PC-9 (cell line): ENCODE data around the gene ARNT2. TPM values are rescaled to one million over a fixed set of nuclear protein-coding genes. Genes with fewer than 3 reads are reported as not detected.
"Not testable (repeated sequence)": the region's sequence is repeated elsewhere in the genome, so short reads cannot be mapped to it uniquely, and the experiment has no call there.

ENCODE experiments used
- BruUV-seq: library from RNA; stranded (reverse); fragments of 400-500 nt; replicated peaks from 2 replicates; lab custom pipeline; 2021; lab: Mats Ljungman, UMichigan
- CTCF ChIA-PET: fragments of 300-600 bp; sonication (Branson Sonifier 250); formaldehyde crosslinking; loops from one replicate; lab custom pipeline; 2022; ENCODE audit warnings: antibody characterized with exemption; lab: Charles Lee
- POLR2A ChIA-PET: fragments of 300-600 bp; sonication (Branson Sonifier 250); formaldehyde crosslinking; loops from one replicate; lab custom pipeline; 2022; ENCODE audit warnings: antibody characterized with exemption; ENCODE audit not compliant: unreplicated experiment; lab: Charles Lee
- DNase-seq, 2 experiments: peaks; one replicate each; pipeline versions ENCODE4 v3.0.0 to v3.0.0-alpha.2; 2015 to 2022; ENCODE audit warnings: mixed read lengths in 1 of 2
- H2AFZ ChIP-seq: fragments of 200-600 bp; sonication (generic); 2 replicates; pipeline ENCODE4 v1.8.1; 2017; ENCODE audit warnings: antibody characterized with exemption
- H3F3A ChIP-seq: fragments of 200-600 bp; sonication (generic); 2 replicates; pipeline ENCODE4 v1.8.1; 2017; ENCODE audit warnings: antibody characterized with exemption, mild to moderate bottlenecking, low read depth; ENCODE audit not compliant: insufficient read depth
- H3K27ac ChIP-seq: fragments of 200-600 bp; sonication (generic); 2 replicates; pipeline ENCODE4 v1.6.1; 2016; ENCODE audit warnings: mixed run types
- H3K27me3 ChIP-seq: fragments of 200-600 bp; sonication (generic); 2 replicates; pipeline ENCODE4 v1.6.1; 2016; ENCODE audit warnings: low read depth, mixed run types; ENCODE audit not compliant: insufficient read depth
- H3K36me3 ChIP-seq: fragments of 200-600 bp; sonication (generic); 2 replicates; pipeline ENCODE4 v1.6.1; 2016; ENCODE audit warnings: low read depth, mixed run types
- H3K4me1 ChIP-seq: fragments of 200-600 bp; sonication (generic); replicated peaks from 2 replicates; pipeline ENCODE4 v1.6.1; 2016; ENCODE audit warnings: mixed run types; ENCODE audit not compliant: insufficient read depth
- H3K4me2 ChIP-seq: fragments of 200-600 bp; sonication (generic); 2 replicates; pipeline ENCODE4 v1.6.1; 2017; ENCODE audit warnings: mixed run types
- H3K4me3 ChIP-seq: fragments of 200-600 bp; sonication (generic); 2 replicates; pipeline ENCODE4 v1.6.1; 2016; ENCODE audit warnings: mixed run types
- H3K79me2 ChIP-seq: fragments of 200-600 bp; sonication (generic); 2 replicates; pipeline ENCODE4 v1.6.1; 2017; ENCODE audit warnings: low read depth, mixed run types
- H3K9me2 ChIP-seq: fragments of 200-600 bp; sonication (generic); 2 replicates; pipeline ENCODE4 v1.8.1; 2017; ENCODE audit warnings: mild to moderate bottlenecking; ENCODE audit not compliant: insufficient read depth
- H3K9me3 ChIP-seq: fragments of 200-600 bp; sonication (generic); 2 replicates; pipeline ENCODE4 v1.8.1; 2016; ENCODE audit warnings: low read depth; ENCODE audit not compliant: insufficient read depth
- H4K20me1 ChIP-seq: fragments of 200-600 bp; sonication (generic); 2 replicates; pipeline ENCODE4 v1.8.1; 2017; ENCODE audit not compliant: insufficient read depth
- EZH2 ChIP-seq: fragments of 200-600 bp; sonication (generic); IDR thresholded peaks from 2 replicates; pipeline ENCODE4 v1.8.0; 2017; ENCODE audit warnings: antibody characterized with exemption, low read depth
- intact Hi-C: fragments of 100-400 bp; cut with micrococcal nuclease; formaldehyde crosslinking; loops from one replicate; pipeline ENCODE4 v1.10.0; 2022; ENCODE audit not compliant: unreplicated experiment
- total RNA-seq: library from RNA; stranded (reverse); gene quantifications from 2 replicates; pipeline ENCODE4 v1.2.3, GENCODE V29; 2021
- TF ChIP-seq, protein P1 (sequence below): fragments of 200-600 bp; sonication (generic); conservative IDR thresholded peaks from 2 replicates; pipeline ENCODE4 v1.6.1; 2017; ENCODE audit warnings: mixed run types, antibody characterized with exemption, mild to moderate bottlenecking, moderate library complexity

ARNT2 gene
- total RNA-seq, 1 experiment from 2014 or later, result 4.3 TPM

DNA sequence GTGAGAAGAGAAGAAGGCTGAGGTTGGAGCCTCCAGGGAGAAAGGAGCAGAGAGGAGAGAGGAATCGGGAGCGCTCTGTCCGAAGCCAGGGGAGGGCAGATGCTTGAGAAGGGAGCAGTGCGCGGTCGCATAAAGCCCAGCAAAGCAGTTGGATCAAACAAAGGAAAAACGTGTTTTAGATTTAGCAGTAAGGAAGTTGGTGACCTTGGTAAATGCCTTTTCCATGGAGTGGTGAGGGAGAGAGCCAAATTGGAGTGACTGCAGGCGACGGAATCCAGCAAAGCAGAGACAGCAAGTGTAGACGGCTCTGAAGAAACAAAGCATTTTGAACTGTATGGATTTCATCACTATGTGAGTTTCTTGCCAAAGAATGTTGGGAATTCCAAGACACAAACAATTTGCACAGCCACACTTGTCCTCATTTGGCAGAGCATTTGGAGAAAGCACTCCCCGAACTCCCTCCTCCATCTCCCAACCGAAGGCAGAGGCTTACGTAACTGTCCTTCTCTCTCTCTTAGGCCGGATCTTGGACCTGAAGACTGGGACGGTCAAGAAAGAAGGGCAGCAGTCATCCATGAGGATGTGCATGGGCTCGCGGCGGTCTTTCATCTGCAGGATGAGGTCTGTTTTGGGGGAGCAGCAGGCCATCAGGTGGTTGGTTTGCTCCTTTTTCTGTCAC lies 103.6 kb downstream of the ARNT2 start:
- H2AFZ ChIP-seq, result no peak overlapping the region
- no peak overlapping the region for H3K4me2 ChIP-seq
- DNase-seq, result no peak

DNA sequence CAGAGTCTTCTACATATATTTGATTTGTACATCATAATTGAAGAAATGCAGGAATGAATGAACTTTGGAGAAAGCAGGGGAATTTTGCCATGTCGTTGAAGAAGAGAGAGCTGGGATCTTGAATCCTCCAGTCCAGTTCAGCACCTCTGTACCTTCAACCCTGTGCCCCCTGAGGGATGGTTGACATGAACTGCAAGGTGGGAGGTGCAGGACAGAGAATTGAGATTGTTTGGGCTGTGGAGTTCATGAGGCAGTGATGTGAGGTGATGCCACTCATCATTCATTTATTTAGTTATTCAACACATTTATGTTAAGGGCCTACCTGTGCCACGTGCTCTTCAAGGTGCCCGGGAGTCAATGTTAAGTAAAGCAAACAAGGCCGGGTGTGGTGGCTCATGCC lies 104.6 kb downstream of the ARNT2 start:
- H3K9me3 ChIP-seq, result no peaks in the 10 kb centered on the region
- BruUV-seq, result no TSS peak
- no peak overlapping the region for H2AFZ ChIP-seq
- DNase-seq, result no peak
- no peaks in the 10 kb centered on the region for H4K20me1 ChIP-seq
- TF ChIP-seq, protein P1, sequence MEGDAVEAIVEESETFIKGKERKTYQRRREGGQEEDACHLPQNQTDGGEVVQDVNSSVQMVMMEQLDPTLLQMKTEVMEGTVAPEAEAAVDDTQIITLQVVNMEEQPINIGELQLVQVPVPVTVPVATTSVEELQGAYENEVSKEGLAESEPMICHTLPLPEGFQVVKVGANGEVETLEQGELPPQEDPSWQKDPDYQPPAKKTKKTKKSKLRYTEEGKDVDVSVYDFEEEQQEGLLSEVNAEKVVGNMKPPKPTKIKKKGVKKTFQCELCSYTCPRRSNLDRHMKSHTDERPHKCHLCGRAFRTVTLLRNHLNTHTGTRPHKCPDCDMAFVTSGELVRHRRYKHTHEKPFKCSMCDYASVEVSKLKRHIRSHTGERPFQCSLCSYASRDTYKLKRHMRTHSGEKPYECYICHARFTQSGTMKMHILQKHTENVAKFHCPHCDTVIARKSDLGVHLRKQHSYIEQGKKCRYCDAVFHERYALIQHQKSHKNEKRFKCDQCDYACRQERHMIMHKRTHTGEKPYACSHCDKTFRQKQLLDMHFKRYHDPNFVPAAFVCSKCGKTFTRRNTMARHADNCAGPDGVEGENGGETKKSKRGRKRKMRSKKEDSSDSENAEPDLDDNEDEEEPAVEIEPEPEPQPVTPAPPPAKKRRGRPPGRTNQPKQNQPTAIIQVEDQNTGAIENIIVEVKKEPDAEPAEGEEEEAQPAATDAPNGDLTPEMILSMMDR, result no peak
- TF ChIP-seq EZH2, result no peak
- H3K79me2 ChIP-seq, result no peaks in the 10 kb centered on the region
- no peaks in the 10 kb centered on the region for H3K9me2 ChIP-seq
- no peaks in the 10 kb centered on the region for H3K36me3 ChIP-seq
- no peak overlapping the region for H3K4me2 ChIP-seq
- ChIA-PET CTCF (no interaction called here), POLR2A (no interaction called here)
- no peak overlapping the region for H3K4me3 ChIP-seq
- no peaks in the 10 kb centered on the region for H3F3A ChIP-seq
- no peaks in the 10 kb centered on the region for H3K4me1 ChIP-seq
- intact Hi-C loops, result no loop called here
- no peak overlapping the region for H3K27ac ChIP-seq
- peaks cover 21% of the 10 kb centered on the region for H3K27me3 ChIP-seq

More for the DNA sequence above, 103.6 kb downstream of the ARNT2 start:
- intact Hi-C loops, result no loop called here
- Histone ChIP-seq H3K27ac (no peak overlapping the region), H3K27me3 (peaks cover 21% of the 10 kb centered on the region), H3K4me1 (no peaks in the 10 kb centered on the region), H3K79me2 (no peaks in the 10 kb centered on the region), H3K4me3 (no peak overlapping the region), H4K20me1 (no peaks in the 10 kb centered on the region), H3K9me3 (no peaks in the 10 kb centered on the region), H3K36me3 (no peaks in the 10 kb centered on the region), H3K9me2 (no peaks in the 10 kb centered on the region), H3F3A (no peaks in the 10 kb centered on the region)
- no peak for TF ChIP-seq EZH2
- TF ChIP-seq, protein P1, result no peak
- BruUV-seq, result no TSS peak
- ChIA-PET CTCF (no interaction called here), POLR2A (no interaction called here)

DNA sequence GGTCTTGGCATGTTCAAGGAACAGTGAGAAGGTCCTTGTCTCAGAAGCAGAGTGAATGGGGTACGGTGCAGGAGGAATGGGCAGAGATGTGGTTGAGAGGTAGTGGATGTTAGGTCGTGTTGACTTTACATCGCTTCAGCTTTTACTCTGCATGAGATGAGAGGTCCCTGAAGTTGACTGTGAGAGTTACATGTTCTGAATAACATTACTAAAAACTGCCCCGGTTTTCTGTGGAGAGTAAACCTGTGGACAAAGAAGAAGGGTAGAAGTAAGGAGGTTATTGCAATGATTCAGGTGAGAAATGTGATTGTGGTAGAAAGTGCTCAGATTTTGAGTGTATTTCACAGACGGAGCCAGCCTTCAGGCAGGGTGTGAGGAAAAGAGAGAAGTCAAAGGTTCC lies 105.6 kb downstream of the ARNT2 start:
- no peak for TF ChIP-seq EZH2
- TF ChIP-seq, protein P1, result no peak
- H3K27me3 ChIP-seq, result peaks cover 15% of the 10 kb centered on the region
- no peak overlapping the region for H2AFZ ChIP-seq
- no peak overlapping the region for H3K4me2 ChIP-seq
- H3F3A ChIP-seq, result no peaks in the 10 kb centered on the region
- H3K36me3 ChIP-seq, result no peaks in the 10 kb centered on the region
- no TSS peak for BruUV-seq
- H3K9me2 ChIP-seq, result no peaks in the 10 kb centered on the region
- H3K27ac ChIP-seq, result no peak overlapping the region
- H3K4me1 ChIP-seq, result no peaks in the 10 kb centered on the region
- H3K9me3 ChIP-seq, result no peaks in the 10 kb centered on the region
- intact Hi-C loops, result loop anchor here (5.0 kb wide), 1 partner anchor 52 kb away; no protein-coding TSS in a partner anchor
- DNase-seq, result no peak
- ChIA-PET CTCF (no interaction called here), POLR2A (no interaction called here)
- no peaks in the 10 kb centered on the region for H4K20me1 ChIP-seq
- no peaks in the 10 kb centered on the region for H3K79me2 ChIP-seq
- no peak overlapping the region for H3K4me3 ChIP-seq

DNA sequence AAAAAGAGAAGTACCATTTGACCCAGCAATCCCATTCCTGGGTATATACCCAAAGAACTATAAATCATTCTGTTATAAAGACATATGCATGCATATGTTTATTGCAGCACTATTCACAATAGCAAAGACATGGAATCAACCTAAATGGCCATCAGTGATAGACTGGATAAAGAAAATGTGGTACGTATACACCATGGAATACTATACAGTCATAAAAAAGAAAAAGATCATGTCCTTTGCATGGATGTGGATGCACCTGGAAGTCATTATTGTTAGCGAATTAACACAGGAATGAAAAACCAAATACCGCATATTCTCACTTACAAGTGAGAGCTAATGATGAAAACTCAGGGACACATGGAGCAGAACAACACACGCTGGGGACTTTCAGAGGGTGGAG lies 106.8 kb downstream of the ARNT2 start:
- H3K4me3 ChIP-seq, H4K20me1 ChIP-seq, H3K36me3 ChIP-seq, POLR2A ChIA-PET, H3K9me3 ChIP-seq, H3K79me2 ChIP-seq, H3K4me1 ChIP-seq, H2AFZ ChIP-seq, BruUV-seq, H3K9me2 ChIP-seq, H3K4me2 ChIP-seq, H3K27ac ChIP-seq, CTCF ChIA-PET, DNase-seq, H3F3A ChIP-seq: not testable (repeated sequence)
- intact Hi-C loops, result loop anchor here (5.0 kb wide), 1 partner anchor 54 kb away; no protein-coding TSS in a partner anchor
- H3K27me3 ChIP-seq, result peaks cover 11% of the 10 kb centered on the region; the same call in 1 of the 2 replicates
